ENCODE measurements around the gene FATE1.
"Not testable (repeated sequence)": the region's sequence is repeated elsewhere in the genome, so short reads cannot be mapped to it uniquely, and the experiment has no call there.

The FATE1 gene, protein sequence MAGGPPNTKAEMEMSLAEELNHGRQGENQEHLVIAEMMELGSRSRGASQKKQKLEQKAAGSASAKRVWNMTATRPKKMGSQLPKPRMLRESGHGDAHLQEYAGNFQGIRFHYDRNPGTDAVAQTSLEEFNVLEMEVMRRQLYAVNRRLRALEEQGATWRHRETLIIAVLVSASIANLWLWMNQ

DNA sequence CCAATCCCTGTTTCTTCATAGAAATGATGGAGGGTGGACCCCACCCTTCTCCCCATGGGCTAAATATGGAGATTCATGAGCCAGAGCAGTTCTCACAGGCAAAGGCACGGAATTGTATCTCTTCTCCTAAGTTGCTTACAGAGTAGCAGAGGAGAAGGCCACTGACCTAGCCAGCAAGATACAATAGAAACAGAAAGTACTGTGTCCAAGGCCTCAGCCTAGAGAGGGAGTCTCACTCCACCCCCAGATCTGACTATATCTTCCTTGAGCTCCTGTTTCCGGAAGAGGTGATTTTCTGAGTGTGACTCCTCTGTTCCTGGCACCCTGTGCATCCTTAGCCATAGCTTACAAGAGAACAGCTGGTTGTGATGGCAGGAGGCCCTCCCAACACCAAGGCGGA, at the start of gene FATE1:
Gene FATE1 (plus strand): TSS at position 284 of the 400 bp plus-strand sequence. CDS start 85 bp downstream, at position 369.
- no peak for ATAC-seq

DNA sequence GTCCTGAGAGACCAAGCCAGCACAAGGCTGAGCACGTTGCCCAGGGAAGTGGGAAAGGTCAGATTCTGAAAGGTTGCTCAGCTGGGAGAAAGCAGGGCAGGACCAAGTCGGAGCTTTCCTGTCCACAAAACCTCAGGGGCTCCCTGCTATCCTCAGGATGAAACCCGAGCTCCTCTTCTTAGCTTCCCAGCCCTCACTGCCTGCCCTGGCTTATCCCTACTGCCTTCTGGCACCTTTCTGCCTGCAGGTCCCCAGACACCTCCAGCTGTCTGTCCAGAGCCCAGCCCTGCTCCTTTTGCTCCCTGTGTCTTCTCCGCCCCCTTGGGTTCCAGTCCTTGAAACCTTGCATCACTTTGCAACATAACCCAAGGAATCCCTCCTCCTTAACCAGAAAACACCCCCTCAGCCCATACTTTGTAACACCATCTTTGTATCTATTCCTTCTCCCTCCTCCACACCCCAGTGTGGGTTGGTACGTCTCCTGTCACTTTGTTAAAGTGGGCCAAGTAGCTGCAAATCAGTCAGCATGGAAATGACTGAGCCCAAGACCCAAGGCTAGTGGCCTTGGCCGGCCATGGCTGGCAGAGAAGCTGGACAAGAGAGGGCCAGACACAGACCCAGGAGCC, 40.6 kb upstream of the FATE1 start:
- ATAC-seq, result no peak

DNA sequence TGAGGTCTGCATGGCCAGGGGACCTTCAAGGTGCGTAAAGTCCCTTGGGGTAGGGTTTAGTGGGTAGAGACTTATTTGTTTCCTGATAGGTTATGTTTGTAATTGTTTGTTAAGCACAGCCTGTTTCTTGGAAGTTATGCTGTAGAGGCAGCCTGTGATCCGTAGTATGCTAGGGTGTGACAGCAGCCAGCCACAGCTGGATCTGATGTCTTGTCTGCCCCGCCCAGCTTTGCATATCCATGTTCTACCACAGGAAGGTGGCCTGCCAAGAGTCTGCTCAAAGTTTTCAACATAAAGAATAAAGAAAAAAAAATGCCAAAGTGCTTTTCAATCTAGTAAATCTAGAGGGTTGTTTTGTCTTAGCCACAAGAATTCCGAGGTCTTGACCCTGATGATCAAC, 39.6 kb upstream of the FATE1 start:
- no peak for ATAC-seq

DNA sequence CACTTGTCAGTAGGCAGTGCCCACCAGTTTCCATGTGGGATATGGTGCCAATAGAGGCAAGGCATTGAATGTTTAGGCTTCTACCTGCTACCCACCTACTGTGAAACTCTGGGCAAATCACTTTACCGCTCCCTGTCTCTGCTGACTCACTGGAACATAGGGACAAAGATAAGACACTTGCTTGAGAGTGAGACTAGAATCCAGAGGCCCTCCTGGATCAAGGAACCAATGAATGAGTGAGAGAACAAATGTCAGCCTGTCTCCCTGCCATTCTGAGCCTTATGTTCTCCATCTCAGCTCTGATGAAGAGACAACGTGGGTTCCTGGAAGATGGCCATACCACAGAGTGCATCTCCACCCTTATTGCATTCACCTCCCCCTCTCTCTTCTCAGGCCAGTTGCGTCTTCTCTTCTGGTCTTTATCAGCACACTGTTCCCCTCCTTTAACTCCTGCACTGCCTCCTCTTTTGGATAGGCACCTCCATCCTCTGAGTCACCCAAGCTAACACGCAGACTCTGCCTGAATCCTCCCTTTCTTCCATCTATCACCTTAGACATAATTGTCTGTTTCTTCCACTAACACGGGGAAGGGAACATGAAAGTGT, 35.9 kb upstream of the FATE1 start:
- no peak for ATAC-seq

DNA sequence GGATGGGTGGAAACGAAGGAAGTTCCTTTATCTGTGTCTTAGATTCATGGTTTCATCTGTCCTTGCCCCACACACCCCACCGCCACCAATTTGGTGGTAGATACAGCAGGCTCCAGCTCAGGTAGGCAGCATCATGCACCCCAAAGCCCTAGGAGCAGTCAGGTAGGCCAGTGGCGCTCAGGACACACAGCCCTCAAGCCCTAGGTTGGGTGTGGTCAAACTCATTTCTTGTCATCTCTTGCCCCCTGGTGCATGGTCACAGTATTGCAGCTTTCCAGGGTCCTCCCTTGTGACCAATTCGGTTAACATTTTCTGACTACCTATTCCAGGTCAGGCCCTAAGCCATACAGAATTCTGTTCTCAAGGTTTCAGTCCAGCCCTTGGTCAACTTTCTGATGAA, 35.0 kb upstream of the FATE1 start:
- ATAC-seq, result no peak

DNA sequence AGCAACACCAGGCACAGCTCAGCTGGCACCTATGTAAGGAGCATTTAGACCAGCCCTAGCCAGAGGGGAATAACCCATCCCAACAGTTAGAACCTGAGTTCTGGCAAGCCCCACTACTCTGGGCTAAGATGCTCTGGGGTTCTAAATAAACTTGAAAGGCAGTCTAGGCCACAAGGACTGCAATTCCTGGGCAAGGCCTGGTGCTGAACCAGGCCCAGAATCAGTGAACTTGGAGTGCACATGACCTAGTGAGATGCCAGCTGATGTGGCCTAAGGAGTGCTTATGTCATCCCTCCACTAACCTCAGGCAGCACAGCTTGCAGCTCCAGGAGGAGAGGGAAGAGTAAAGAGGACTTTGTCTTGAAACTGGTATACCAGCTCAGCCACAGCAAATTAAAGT, 28.2 kb upstream of the FATE1 start:
- no peak for ATAC-seq

DNA sequence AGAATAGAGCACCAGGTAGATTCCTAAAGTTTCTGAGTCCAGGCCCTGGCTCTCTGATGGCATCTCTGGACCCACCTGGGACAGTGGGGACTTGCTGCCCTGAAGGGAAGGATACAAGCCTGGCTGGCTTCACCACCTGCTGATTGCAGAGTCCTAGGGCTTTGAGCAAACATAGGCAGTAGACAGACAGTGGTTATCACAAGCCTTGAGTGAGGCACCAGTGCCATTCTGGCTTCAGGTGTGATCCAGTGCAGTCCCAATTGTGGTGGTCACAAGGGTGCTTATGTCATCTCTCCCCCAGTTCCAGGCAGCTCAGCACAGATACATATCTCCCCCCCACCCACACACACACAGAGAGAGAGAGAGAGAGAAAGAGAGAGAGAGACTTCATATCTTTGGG, 27.1 kb upstream of the FATE1 start:
- no peak for ATAC-seq

DNA sequence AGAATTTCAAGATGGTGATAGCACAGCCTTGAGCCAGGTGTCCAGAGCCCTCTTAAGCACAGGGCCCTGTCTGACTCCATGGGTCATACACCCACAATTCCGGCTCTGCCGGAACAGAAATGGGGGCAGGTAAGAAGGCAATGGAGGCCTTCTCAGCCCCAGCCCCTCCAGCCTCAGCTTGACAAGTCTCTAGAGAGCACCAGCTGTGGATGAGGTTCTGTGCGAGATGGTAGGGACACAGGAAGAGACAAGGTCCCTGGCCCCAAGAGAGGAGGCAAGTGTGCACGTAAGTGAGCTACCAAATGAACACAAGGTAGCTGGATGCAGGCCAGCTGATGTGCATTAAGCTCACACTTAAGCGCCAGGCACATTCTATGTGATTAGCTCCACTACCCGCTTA, 23.0 kb upstream of the FATE1 start:
- ATAC-seq, result no peak

DNA sequence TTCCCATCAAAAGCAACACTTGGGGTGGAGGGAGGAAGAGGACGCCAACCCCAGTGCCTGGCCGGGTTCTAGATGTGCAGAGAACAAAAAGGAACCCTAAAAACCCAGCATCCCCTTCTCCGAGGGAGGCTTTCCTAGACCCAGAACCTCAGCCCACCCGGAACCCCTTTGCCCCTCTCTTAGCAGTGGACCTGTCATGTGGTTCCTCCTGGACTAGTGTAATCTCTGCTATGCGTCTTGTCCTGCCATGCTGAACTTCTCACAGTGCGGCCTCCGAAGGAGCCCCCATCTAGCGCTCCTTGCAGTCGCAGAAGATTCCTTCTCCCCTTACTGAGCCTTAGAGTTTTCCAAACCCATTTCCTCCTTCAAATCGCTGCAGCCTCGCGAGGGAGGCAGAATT, 21.7 kb upstream of the FATE1 start:
- no peak for ATAC-seq

DNA sequence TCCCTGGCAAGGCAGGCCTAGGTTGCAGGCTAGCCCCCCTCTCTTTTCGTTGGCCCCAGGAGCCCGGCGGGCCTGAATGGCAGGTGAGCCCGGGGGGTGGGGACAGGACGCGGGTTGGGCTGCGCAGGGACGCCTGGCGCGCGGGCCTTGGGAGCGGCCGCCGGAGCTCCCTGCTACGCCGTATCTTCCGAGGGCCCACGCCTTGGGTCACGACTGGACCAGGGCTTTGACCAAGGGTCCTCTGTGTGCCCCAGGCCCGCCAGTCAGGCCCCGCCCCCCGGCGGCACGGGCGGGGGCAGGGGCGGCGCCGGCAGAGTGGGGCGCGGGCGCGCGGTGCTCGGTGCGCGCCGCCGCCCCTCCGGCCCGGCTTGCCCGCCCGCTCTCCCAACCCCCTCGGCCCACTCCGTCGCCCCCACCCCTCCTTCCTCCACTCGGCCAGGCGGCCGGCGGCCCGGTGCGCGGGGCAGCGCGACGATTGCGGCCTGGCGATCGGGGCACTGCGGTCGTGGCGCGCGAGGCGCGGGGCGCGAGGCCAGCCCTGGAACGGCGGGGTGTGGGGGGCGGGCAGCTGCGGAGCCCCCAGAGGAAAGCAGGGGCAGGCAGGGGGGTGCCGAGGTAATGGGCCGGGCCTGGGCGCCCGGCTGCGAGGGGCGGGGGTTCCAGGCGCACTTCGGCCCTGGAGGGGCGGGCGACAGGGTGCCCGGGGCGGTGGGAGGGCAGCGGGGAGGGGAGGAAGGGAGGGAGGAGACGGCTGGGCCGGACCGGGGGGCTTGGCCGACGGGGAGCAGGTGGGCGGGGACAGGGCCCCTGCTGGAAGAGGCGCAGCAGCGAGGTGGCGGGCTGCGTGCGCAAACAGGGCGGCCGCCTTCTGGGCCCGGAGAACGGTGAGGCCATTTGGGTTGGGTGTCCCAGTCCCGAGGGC, 20.9 kb upstream of the FATE1 start, which contains the start of gene PRRG3:
Gene PRRG3 (plus strand): TSS at position 798 of the 922 bp plus-strand sequence. CDS start 3,357 bp downstream, outside the sequence.
- no peak for ATAC-seq

DNA sequence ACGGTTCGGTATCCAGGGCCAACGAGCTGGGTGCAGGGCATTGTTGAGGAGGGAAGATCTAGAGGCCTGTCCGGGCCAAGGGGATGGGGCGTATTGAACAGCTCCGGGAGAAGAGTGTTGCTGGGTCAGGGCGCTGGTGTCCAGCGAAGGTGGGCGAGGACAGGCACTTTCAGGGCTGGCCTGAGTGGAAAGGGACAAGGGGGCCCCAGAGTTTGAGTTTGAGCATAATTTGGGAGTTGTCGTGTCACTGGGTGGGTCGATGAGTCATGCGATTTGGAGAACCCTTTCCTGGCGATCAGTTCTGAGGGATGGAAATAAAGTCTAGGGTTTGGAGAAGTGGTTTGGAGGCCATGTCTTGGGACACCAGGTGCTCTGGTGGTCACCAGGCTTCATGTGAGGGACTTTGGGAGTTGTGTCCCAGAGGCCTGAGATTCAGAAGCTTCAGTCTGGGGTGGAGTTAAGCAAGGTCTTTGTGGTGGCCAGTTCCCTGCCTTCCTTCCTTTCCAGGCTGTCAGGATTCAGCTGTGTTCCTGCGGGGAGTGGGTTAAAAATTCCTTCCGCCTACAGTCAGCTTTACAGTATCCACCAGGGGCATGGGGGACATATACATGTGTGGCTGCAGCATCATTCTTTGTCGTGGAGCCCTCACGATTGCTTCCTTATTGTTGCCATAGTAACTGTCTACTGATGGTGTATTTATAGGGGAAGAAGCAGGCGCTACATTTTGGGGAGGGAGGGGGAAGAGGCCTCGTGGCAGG, 20.1 kb upstream of the FATE1 start:
- no peak for ATAC-seq

DNA sequence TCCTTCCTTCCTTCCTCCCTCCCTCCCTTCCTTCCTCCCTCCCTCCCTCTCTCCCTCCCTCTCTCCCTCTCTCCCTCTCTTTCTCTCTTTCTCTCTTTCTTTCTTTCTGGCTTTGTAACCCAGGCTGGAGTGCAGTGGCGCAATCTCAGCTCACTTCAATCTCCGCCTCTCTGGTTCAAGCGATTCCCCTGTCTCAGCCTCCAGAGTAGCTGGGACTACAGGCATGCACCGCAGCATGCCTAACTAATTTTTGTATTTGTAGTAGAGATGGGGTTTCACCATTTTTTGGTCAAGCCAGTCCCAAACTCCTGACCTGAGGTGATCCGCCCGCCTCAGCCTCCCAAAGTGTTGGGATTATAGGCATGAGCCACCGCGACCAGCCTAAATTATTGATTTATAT, 18.8 kb upstream of the FATE1 start:
- ATAC-seq, result not testable (repeated sequence)

DNA sequence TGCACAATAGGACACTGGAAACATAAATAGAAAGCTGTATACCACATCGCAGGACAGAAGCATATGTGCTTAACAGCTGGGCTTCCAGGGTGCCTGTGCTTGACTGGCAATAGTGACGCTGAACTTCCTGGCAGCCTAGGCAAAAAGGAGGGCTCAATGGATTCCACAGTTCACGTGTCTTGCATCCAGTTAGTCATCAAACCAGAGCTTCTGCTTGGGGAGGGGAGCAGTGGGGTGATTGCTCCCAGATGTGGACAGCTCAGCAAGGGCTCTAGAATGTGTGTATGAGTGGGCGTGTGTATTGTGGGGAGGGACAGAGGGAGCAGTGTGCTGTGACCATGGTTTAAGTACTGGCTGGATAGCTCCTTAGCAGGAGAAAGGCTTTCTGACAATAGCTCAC, 18.3 kb upstream of the FATE1 start:
- no peak for ATAC-seq

DNA sequence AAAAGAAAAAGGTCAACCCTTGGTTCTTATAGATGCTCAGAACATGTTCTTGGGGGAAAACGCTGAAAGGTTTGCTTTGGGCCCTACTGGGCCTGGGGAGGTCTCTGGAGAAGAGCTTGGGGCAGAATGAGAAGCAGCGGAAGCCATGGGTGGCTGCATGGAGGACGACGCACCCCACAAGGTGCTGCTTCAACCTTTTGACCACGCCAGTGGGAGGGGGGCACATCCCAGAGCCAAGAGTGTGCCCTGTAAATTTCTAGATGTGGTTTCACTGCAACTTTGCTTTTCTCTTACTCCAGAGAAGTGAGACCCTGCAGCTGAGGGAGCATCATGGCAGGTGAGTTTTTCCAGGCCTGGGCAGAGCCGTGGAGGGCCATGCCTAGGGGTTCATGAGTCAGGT, 17.4 kb upstream of the FATE1 start:
- no peak for ATAC-seq

DNA sequence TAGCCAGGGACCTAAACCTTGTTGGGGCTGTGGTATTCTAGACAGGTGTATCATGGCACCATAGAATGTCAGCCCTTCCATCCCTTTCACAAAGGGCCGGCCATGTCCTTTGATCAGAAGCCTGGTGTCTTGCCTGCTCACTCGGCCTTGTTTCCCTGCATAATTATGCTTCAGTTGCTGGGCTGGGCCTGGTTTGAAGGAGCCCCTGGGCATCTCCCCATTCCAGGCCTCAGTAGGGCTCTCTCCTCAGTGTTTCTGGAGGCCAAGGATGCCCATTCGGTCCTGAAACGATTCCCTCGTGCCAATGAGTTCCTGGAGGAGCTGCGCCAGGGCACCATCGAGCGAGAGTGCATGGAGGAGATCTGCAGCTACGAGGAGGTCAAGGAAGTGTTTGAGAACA, 16.1 kb upstream of the FATE1 start:
- ATAC-seq, result no peak

DNA sequence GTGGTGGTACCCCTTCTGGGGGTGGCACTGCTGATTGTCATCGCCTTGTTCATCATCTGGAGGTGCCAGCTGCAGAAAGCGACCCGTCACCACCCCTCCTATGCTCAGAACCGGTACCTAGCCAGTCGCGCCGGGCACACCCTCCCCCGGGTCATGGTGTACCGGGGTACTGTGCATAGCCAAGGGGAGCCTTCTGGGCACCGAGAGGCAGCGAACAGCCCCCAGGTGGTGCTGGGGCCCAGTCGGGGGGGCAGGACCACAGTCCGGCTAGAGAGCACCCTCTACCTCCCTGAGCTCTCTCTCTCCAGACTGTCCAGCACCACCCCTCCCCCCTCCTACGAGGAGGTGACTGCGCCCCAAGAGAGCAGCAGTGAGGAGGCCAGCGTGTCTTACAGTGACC, 15.3 kb upstream of the FATE1 start:
- no peak for ATAC-seq

DNA sequence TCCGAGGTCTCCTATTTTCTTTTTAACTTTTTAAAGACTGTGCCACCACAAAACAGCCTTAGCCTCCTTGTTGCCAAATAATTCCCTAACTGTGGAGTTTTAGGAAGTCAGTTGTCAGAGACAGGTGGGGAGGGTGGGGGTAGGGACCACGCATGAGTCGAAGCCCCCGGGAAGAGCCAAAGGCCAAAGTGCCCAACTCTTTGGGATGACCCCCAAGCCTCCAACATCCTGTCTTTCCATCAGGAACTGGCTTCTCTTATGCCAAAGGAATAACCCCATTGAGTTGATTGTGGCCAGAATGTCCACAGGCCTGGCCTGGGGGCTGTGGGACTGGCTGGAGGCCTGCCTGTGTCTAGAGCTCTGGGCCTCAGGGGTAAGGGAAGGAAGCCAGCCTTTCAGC, 14.8 kb upstream of the FATE1 start:
- no peak for ATAC-seq

DNA sequence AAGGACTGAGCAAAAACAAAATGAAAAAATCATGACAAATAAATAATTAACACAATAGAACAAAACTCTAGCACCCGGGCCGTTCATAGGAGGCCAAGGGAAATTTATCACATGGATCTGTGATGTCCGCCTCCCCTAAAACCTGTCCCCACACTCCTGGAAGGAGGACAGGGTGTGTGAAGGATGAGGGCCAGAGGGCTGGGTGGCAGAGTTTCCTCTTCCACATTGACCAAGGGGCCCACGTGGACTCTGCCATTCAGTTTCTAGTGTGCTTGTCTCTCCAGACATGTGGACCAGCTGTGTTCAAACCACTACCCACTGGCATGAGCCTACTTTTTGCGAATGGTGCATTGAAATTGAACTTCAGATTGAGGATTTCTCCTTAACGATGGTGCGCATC, 14.3 kb upstream of the FATE1 start:
- no peak for ATAC-seq

DNA sequence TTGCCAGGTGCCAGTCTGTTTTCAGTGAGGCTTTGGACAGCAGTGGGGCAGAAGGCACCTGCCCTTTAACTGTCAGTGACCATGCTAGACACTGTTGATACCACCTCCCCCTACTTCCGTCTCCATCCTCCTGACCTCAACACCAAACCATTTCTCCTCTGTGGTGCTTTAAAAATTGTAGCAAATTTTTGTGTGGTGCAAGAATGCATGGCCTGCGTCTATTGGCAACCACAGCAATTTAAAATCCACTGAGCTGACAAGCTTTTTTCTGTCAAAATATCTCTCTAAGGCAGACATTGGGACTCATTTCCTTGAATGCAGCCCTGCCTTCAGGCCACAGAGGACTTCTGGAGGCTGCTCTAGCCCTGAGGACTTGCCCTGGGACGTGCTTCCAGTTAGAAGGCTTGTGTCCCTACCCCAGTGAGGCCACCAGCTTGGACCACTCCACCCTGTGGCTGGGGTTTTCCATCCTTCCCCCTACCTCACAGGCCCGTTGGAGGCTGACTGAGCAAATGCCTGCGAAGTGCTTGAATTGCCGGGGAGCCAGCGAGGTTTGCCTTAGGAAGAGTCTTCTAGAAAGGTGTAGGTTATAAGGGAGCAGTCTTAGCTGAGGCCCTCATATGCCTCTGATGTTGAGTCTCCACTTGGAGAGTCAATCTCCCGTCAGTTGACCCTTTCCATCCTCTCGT, 13.7 kb upstream of the FATE1 start:
- no peak for ATAC-seq

DNA sequence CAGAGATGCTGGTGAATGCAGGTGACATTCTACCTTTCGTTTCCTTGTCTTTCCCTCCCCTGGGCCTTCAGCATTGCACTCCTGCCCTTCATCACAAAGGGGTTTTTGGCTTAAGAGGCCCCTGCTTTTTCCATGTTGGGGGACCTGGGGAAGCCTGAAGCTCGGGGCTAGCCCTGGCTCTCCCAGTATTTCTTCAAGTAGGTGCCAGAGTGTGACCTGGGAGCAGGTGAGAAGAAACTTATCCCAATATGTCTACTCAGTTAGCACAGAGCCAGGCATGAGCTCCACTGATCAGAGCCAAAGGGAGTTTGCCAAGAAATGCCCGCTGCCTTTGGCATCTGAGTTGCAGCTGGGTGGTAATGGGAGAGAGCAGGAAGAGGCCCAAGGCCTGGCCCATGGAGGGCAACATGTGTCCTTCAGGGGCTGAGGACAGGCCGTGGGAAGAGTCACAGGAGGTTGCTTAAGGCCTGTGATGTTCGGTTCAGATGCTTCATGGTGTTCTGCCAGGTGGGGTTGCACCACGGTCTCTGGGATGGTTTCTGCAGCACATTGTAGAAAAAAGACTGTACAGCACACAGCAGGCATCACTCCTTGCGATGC, 13.0 kb upstream of the FATE1 start:
- no peak for ATAC-seq

DNA sequence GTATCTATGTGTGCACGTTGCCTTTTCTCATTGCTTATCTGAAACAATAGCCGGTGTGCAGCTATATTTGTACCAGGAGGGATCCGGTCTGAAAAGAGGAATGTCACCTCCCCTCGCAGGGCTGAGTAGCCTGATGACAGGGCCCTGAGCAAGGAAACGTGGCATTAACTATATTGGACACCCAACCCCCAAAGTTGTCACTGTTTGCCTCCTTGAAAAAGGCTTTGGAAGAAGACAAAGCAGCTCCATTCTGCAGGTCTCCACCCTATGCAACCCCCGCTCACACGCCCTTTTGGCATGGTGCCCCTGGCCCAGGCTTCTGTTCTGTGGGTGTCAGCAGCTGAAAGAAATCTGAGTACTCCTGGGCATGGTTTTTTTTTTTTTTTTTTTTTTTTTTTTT, 12.3 kb upstream of the FATE1 start:
- ATAC-seq, result no peak

Data from activated CD4-positive, CD25-positive, alpha-beta regulatory T cell treated with anti-CD3 and anti-CD28 coated beads, Interleukin-2, amount 50 U/mL, for 24 hours (primary cell).